Left lung (tissue), 10 donors: ENCODE measurements around the gene DMD. TPM values are rescaled to one million over a fixed set of nuclear protein-coding genes. Genes with fewer than 3 reads are reported as not detected.

Experiments used
- ATAC-seq: fragments of 200-7000 bp; cut with Tn5 transposase; one replicate; pipeline ENCODE4 v1.9.1; 2020; ENCODE audit warnings: moderate library complexity
- DNase-seq, 4 donors: peaks; one replicate each; pipeline ENCODE4 v3.0.0-alpha.2; 2013 to 2020
- H3K27ac ChIP-seq, 2 donors: fragments of 200-600 bp; sonication (generic) in 1 of 2; one replicate each; pipeline versions ENCODE4 v1.5.0 to v1.8.0; 2020 to 2021
- H3K27me3 ChIP-seq, 2 donors: fragments of 200-600 bp; sonication (generic) in 1 of 2; one replicate each; pipeline versions ENCODE4 v1.5.0 to v1.8.0; 2020 to 2021
- H3K36me3 ChIP-seq, 2 donors: fragments of 200-600 bp; sonication (generic) in 1 of 2; one replicate each; pipeline versions ENCODE4 v1.5.0 to v1.8.0; 2020 to 2021
- H3K4me1 ChIP-seq, 2 donors: fragments of 200-600 bp; one replicate each; pipeline ENCODE4 v1.8.0; 2021
- H3K4me3 ChIP-seq, 2 donors: fragments of 200-600 bp; sonication (generic) in 1 of 2; one replicate each; pipeline versions ENCODE4 v1.5.0 to v1.8.0; 2020 to 2021; ENCODE audit warnings: mild to moderate bottlenecking in 1 of 2
- H3K9me3 ChIP-seq, 2 donors: fragments of 200-600 bp; sonication (generic) in 1 of 2; one replicate each; pipeline versions ENCODE4 v1.5.0 to v1.8.0; 2020 to 2021
- CTCF ChIP-seq, 2 donors: fragments of 200-600 bp; sonication (generic) in 1 of 2; IDR thresholded peaks; one replicate each; pipeline versions ENCODE4 v1.5.0 to v1.8.0; 2021; ENCODE audit warnings: antibody characterized with exemption in 2 of 2
- intact Hi-C, 2 donors: fragments of 100-400 bp; cut with DNase I; formaldehyde crosslinking; loops; one replicate each; pipeline versions ENCODE4 v1.11.2 to v1.14.2; 2022
- polyA plus RNA-seq, 6 donors: library from polyadenylated mRNA; unstranded; fragments of 120-200 nt; gene quantifications; one replicate each; pipeline ENCODE4 v1.2.1, GENCODE V29; 2013; ENCODE audit not compliant: insufficient read length in 6 of 6
- total RNA-seq, 2 donors: library from RNA; stranded (reverse); fragmentation: NEBNext Ultra II Directional; extraction: Animal tissue kit (Norgen Biotek cat#: 25700); gene quantifications; one replicate each; pipeline ENCODE4 v1.2.1, GENCODE V29; 2021
- donor health status: DM: no; HTN: yes; CAD: no.
- donor health status: DM: no; HTN: no; CAD: no.

DMD gene
- total and polyA plus RNA-seq, 8 donors, result 16.6 to 68.8 (median 54.0) TPM

- intact Hi-C loops, result no loop called here
- Histone ChIP-seq H3K4me1 (no peaks in the 10 kb centered on the region), H3K36me3 (no peaks in the 10 kb centered on the region), H3K27ac (no peak overlapping the region), H3K4me3 (no peak overlapping the region), H3K27me3 (no peaks in the 10 kb centered on the region), H3K9me3 (no peaks in the 10 kb centered on the region)
- DNase-seq (peak in 2 of 4 donors; percentile 8 to 25), ATAC-seq (peak; percentile 55)
- TF ChIP-seq CTCF (IDR thresholded peaks at IDR 0.05), result no peak
These were observed 28.0 kb downstream of the DMD start for GRCh38 chrX:33183361-33183760.

GRCh38 chrX:33178690-33179089 lies 32.7 kb downstream of the DMD start:
- H3K36me3 ChIP-seq, result no peaks in the 10 kb centered on the region
- H3K4me3 ChIP-seq, result no peak overlapping the region
- H3K9me3 ChIP-seq, result no peaks in the 10 kb centered on the region
- no peaks in the 10 kb centered on the region for H3K27me3 ChIP-seq
- DNase-seq (no peak), ATAC-seq (no peak)
- no peak overlapping the region for H3K27ac ChIP-seq
- intact Hi-C loops, result no loop called here
- no peak for TF ChIP-seq CTCF (IDR thresholded peaks at IDR 0.05)
- H3K4me1 ChIP-seq, result no peaks in the 10 kb centered on the region

DNA sequence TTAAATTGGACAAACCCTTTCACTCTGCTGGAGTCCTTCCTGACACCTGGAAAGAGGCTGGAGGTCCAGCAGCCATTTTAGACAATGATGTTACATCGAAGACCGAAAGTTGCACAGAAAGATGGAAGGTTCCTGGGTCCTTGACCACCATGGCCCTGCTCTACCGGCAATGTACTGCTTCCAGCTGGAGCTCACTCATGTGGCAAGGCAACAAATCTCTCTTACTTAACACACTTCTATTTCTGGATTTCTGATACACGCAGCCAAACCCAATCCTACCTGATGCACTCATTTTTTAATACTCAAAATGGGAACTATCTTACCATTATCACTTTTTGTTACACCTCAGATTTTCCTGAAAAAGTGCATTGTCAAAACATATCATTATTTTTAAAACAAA lies 33.1 kb downstream of the DMD start:
- Histone ChIP-seq H3K36me3 (no peaks in the 10 kb centered on the region), H3K27ac (no peak overlapping the region), H3K4me3 (no peak overlapping the region), H3K27me3 (no peaks in the 10 kb centered on the region), H3K4me1 (no peaks in the 10 kb centered on the region), H3K9me3 (no peaks in the 10 kb centered on the region)
- ATAC-seq, result no peak
- TF ChIP-seq CTCF (IDR thresholded peaks at IDR 0.05), result no peak
- no peak for DNase-seq
- intact Hi-C loops, result no loop called here

- ATAC-seq (no peak), DNase-seq (no peak)
- Histone ChIP-seq H3K27me3 (no peaks in the 10 kb centered on the region), H3K9me3 (no peaks in the 10 kb centered on the region), H3K36me3 (no peaks in the 10 kb centered on the region), H3K4me3 (no peak overlapping the region), H3K4me1 (no peaks in the 10 kb centered on the region), H3K27ac (no peak overlapping the region)
- intact Hi-C loops, result no loop called here
- TF ChIP-seq CTCF (IDR thresholded peaks at IDR 0.05), result no peak
These were observed 36.1 kb downstream of the DMD start for GRCh38 chrX:33175201-33175600.

DNA sequence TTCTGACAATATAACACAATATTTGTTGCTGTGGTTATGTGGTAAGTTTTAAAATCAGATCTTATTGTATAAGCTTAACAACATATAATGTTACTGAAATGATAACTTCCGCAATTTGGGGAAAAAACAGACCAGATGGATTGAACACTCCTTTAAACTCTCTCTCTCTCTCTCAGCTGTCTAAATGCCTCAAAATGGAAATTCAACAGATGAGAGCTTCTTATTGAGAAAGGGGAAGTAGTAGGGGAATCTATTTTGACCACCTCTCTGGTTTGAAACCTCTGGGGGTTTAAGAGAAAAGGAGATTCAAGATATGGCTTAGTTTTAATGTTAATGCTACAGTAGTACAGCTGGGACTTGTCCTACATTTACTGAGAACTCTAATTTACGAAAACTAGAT lies 40.3 kb downstream of the DMD start:
- Histone ChIP-seq H3K4me3 (no peak overlapping the region), H3K27ac (no peak overlapping the region), H3K27me3 (no peaks in the 10 kb centered on the region), H3K36me3 (no peaks in the 10 kb centered on the region), H3K9me3 (no peaks in the 10 kb centered on the region), H3K4me1 (no peaks in the 10 kb centered on the region)
- TF ChIP-seq CTCF (IDR thresholded peaks at IDR 0.05), result no peak
- intact Hi-C loops, result no loop called here
- DNase-seq (no peak), ATAC-seq (no peak)
